WERI-Rb-1 (cell line): ENCODE results near the gene TRIM25.

Source experiments
- DNase-seq: peaks from one replicate; pipeline ENCODE4 v3.0.0-alpha.2; 2020
- H3K27ac ChIP-seq: fragments of 250-450 bp; sonication (Bioruptor Pico); 2 replicates; pipeline ENCODE4 v1.5.1; 2020; ENCODE audit warnings: mild to moderate bottlenecking, moderate library complexity
- H3K27me3 ChIP-seq: fragments of 250-450 bp; sonication (Bioruptor Pico); 2 replicates; pipeline ENCODE4 v1.5.1; 2021; ENCODE audit warnings: mild to moderate bottlenecking, low read depth, moderate library complexity; ENCODE audit not compliant: insufficient read depth, severe bottlenecking
- H3K36me3 ChIP-seq: fragments of 250-450 bp; sonication (Bioruptor Pico); 2 replicates; pipeline ENCODE4 v1.5.1; 2020; ENCODE audit warnings: mild to moderate bottlenecking, moderate library complexity
- H3K4me3 ChIP-seq: 2 replicates; pipeline ENCODE4 v1.5.1; 2011; ENCODE audit warnings: low read depth, mild to moderate bottlenecking, control low read depth, low read length
- H3K9me3 ChIP-seq: fragments of 250-450 bp; sonication (Bioruptor Pico); 2 replicates; pipeline ENCODE4 v1.5.1; 2021; ENCODE audit warnings: mild to moderate bottlenecking, moderate library complexity; ENCODE audit not compliant: severe bottlenecking
- CTCF ChIP-seq: IDR thresholded peaks from 2 replicates; pipeline ENCODE4 v1.5.1; 2011; ENCODE audit warnings: low read depth, mild to moderate bottlenecking, control low read depth, inconsistent platforms, low read length

The TRIM25 gene

GRCh38 chr17:56913867-56914580 is at the start of gene TRIM25:
TSS of gene TRIM25 (minus strand) at chr17:56914049. CDS start at chr17:56913988, 61 bp downstream.
- peak; percentile 94 for DNase-seq
- Histone ChIP-seq H3K9me3 (peaks cover 2% of the 10 kb centered on the region), H3K27me3 (no peaks in the 10 kb centered on the region), H3K36me3 (peaks cover 11% of the 10 kb centered on the region), H3K27ac (peak within 1 kb of the TSS; percentile 81), H3K4me3 (peak within 1 kb of the TSS; percentile 82)
- TF ChIP-seq CTCF, result no peak

DNA sequence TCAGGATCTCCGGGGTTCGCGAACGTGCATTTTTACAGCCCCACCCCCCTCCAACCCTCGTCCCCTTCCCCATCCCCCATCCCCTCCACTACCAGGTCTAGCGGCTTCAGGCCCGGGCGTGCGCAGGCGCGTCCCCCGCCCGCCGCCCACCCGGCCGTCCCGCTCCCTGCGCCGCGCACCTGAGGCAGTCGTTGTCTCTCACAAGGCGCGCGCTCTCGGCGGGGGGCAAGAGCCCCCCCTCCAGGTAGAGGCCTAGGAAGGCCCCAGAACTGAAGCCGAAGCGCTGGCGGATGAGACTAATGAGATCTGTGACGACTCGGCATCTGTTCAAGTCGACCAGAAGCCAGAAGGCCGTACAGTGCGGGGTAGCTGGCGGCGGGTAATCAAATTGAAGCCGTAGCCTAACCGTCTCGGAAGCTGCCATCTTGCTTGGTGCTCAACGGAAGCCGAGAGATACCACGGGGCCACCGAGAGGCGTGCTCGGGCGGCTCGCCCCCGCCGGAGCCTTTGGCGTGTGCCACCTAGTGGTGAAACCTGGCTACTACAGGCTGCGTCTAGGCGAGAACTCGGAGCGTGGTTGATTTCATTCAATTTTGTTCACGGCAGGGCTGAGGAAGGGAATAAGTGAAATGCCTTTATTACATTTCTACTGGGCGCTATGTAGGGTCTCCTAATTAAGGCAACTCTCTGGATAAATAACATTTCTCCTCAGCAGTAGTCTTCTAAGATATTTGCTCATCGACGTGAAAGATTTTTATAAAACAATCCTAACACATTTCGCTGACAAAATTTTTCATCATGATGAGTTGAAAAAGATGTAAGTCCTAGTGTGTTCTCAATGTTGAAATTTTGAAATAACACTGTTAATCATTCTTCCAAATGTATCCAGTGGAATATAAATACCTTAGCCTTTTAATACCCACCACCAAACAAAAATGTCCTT is 47.0 kb upstream of the TRIM25 start, which contains the start of gene COIL:
Gene COIL, minus strand, starts transcription at position 455 of the 943 bp plus-strand sequence. Its CDS starts 31 bp downstream, at position 424.
- Histone ChIP-seq H3K9me3 (no peaks in the 10 kb centered on the region), H3K4me3 (peak within 1 kb of the TSS; percentile 59), H3K27me3 (no peaks in the 10 kb centered on the region), H3K36me3 (peaks cover 11% of the 10 kb centered on the region; the same call in 1 of the 2 replicates), H3K27ac (peak within 1 kb of the TSS; percentile 97)
- peak; percentile 98 for TF ChIP-seq CTCF
- peak; percentile 97 for DNase-seq

DNA sequence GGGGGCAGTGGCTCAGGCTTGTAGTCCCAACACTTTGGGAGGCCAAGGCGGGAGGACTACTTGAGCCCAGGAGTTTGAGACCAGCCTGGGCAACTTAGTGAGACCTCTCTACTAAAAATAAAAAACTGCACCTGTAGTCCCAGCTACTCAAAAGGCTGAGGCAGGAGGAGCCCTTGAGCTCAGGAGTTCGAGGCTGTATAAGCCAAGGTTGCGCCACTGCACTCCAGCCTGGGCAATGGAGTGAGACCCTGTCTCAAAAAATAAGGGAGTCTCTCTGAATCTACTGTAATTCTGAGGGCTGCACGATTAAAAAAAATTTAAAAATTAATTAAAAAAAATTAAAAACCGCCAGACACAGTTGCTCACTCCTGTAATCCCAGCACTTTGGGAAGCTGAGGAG is 43.1 kb upstream of the TRIM25 start:
- Histone ChIP-seq H3K4me3 (no peak overlapping the region), H3K36me3 (peaks cover 29% of the 10 kb centered on the region), H3K27ac (no peak overlapping the region), H3K27me3 (no peaks in the 10 kb centered on the region), H3K9me3 (no peaks in the 10 kb centered on the region)
- no peak for DNase-seq
- TF ChIP-seq CTCF, result no peak

GRCh38 chr17:56949595-56949994 is 35.7 kb upstream of the TRIM25 start:
- Histone ChIP-seq H3K9me3 (no peaks in the 10 kb centered on the region), H3K27ac (no peak overlapping the region), H3K4me3 (no peak overlapping the region), H3K36me3 (peaks cover 81% of the 10 kb centered on the region), H3K27me3 (no peaks in the 10 kb centered on the region)
- DNase-seq, result no peak
- no peak for TF ChIP-seq CTCF

DNA sequence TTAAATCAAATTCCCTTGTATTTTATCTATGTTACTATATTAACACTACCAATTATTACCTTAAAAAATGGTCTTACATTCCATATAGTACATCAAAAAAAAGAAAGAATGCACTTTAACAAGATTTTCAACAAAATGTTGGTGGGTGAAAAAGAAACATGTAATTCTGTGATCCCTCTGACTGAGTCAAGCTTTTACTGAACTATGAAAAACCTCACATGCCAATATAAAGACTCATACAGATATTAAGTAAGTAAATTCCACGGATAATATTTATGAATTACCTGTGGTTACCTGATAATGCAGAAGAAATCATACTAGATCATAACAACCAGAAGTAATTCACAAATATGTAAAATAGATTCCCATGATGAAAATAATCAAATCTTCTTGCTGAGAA is 34.6 kb upstream of the TRIM25 start:
- Histone ChIP-seq H3K36me3 (peaks cover 85% of the 10 kb centered on the region), H3K9me3 (no peaks in the 10 kb centered on the region), H3K27me3 (no peaks in the 10 kb centered on the region), H3K4me3 (no peak overlapping the region), H3K27ac (no peak overlapping the region)
- DNase-seq, result no peak
- TF ChIP-seq CTCF, result no peak
